Measurements from ENCODE around the gene MYLK.

MYLK gene

GRCh38 chr3:123791898-123792297, 92.2 kb downstream of the MYLK start:
- DNase-seq, result no peak

- DNase-seq, result no peak
Observed at GRCh38 chr3:123791417-123791816, 92.7 kb downstream of the MYLK start.

- no peak for DNase-seq
Observed at GRCh38 chr3:123791073-123791370, 93.1 kb downstream of the MYLK start.

- no peak for DNase-seq
Observed at GRCh38 chr3:123790254-123791072, 93.7 kb downstream of the MYLK start.

GRCh38 chr3:123789760-123790159, 94.4 kb downstream of the MYLK start:
- no peak for DNase-seq

GRCh38 chr3:123789160-123789559, 95.0 kb downstream of the MYLK start:
- DNase-seq, result no peak

GRCh38 chr3:123788710-123789109, 95.4 kb downstream of the MYLK start:
- no peak for DNase-seq

- no peak for DNase-seq
Observed at GRCh38 chr3:123787133-123787532, 97.0 kb downstream of the MYLK start.

GRCh38 chr3:123785602-123786001, 98.5 kb downstream of the MYLK start:
- no peak for DNase-seq

- DNase-seq, result no peak
Observed at GRCh38 chr3:123783811-123784210, 100.3 kb downstream of the MYLK start.

GRCh38 chr3:123783050-123783689, 101.0 kb downstream of the MYLK start:
- DNase-seq, result no peak

GRCh38 chr3:123782488-123782887, 101.6 kb downstream of the MYLK start:
- no peak for DNase-seq

- DNase-seq, result no peak
Observed at GRCh38 chr3:123781571-123782275, 102.4 kb downstream of the MYLK start.

- no peak for DNase-seq
Observed at GRCh38 chr3:123781138-123781537, 103.0 kb downstream of the MYLK start.

GRCh38 chr3:123780656-123781055, 103.5 kb downstream of the MYLK start:
- DNase-seq, result no peak

- no peak for DNase-seq
Observed at GRCh38 chr3:123779655-123780231, 104.4 kb downstream of the MYLK start.

GRCh38 chr3:123778991-123779622, 105.0 kb downstream of the MYLK start:
- DNase-seq, result no peak

GRCh38 chr3:123778525-123778924, 105.6 kb downstream of the MYLK start:
- no peak for DNase-seq

GRCh38 chr3:123776071-123776782, 107.9 kb downstream of the MYLK start:
- no peak for DNase-seq

- no peak for DNase-seq
Observed at GRCh38 chr3:123774474-123774873, 109.7 kb downstream of the MYLK start.

- no peak for DNase-seq
Observed at GRCh38 chr3:123773681-123774431, 110.3 kb downstream of the MYLK start.

- no peak for DNase-seq
Observed at GRCh38 chr3:123769356-123769743, 114.8 kb downstream of the MYLK start.
